Activated CD8-positive, alpha-beta T cell treated with anti-CD3 and anti-CD28 coated beads for 36 hours (primary cell): Measurements from ENCODE around the gene NRSN2. TPM values are rescaled to one million over a fixed set of nuclear protein-coding genes. Genes with fewer than 3 reads are reported as not detected.
"Not testable (repeated sequence)": the region's sequence is repeated elsewhere in the genome, so short reads cannot be mapped to it uniquely, and the experiment has no call there.

ENCODE experiments used
- ATAC-seq: fragments of 200-7000 bp; cut with Tn5 transposase; one replicate; pipeline ENCODE4 v1.10.0; 2021; ENCODE audit warnings: mild to moderate bottlenecking, moderate library complexity
- CTCF ChIA-PET: fragments of 350-600 bp; sonication (Branson Sonifier 250); formaldehyde crosslinking; loops from one replicate; lab custom pipeline; 2021; ENCODE audit warnings: antibody characterized with exemption; lab: Charles Lee
- POLR2A ChIA-PET: fragments of 350-600 bp; sonication (Branson Sonifier 250); formaldehyde crosslinking; loops from one replicate; lab custom pipeline; 2021; ENCODE audit warnings: antibody characterized with exemption; lab: Charles Lee
- DNase-seq: peaks from one replicate; pipeline ENCODE4 v3.0.0-alpha.2; 2020
- H3K27ac Mint-ChIP-seq: one replicate; pipeline ENCODE4 v1.8.0; 2021; ENCODE audit warnings: mild to moderate bottlenecking, mixed read lengths
- H3K27me3 Mint-ChIP-seq: one replicate; pipeline ENCODE4 v1.8.0; 2021; ENCODE audit warnings: mixed read lengths
- H3K36me3 Mint-ChIP-seq: one replicate; pipeline ENCODE4 v1.8.0; 2021; ENCODE audit warnings: low read depth, mixed read lengths
- H3K4me1 Mint-ChIP-seq: one replicate; pipeline ENCODE4 v1.8.0; 2021; ENCODE audit warnings: low read depth, mixed read lengths
- H3K4me3 Mint-ChIP-seq: one replicate; pipeline ENCODE4 v1.8.0; 2021; ENCODE audit warnings: mild to moderate bottlenecking, moderate library complexity, mixed read lengths
- H3K9me3 Mint-ChIP-seq: one replicate; pipeline ENCODE4 v1.8.0; 2021; ENCODE audit warnings: mixed read lengths
- intact Hi-C: fragments of 100-400 bp; cut with micrococcal nuclease; formaldehyde crosslinking; loops from one replicate; pipeline ENCODE4 v1.10.0; 2022
- total RNA-seq, 2 experiments: library from RNA; stranded (reverse); gene quantifications; one replicate each; pipeline ENCODE4 v1.2.3, GENCODE V29; 2021
- TF ChIP-seq, protein P1 (sequence below): fragments of 200-600 bp; IDR thresholded peaks from one replicate; pipeline ENCODE4 v1.8.0; 2022; ENCODE audit warnings: antibody characterized with exemption, mild to moderate bottlenecking

The NRSN2 gene
- total RNA-seq, 2 experiments from 2014 or later, result 8.0 to 8.7 TPM

DNA sequence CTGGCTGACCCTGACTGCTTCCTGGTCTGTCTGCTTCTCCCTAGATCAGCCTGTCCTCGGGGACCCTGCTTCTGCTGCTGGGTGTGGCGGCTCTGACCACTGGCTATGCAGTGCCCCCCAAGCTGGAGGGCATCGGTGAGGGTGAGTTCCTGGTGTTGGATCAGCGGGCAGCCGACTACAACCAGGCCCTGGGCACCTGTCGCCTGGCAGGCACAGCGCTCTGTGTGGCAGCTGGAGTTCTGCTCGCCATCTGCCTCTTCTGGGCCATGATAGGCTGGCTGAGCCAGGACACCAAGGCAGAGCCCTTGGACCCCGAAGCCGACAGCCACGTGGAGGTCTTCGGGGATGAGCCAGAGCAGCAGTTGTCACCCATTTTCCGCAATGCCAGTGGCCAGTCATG lies 6.3 kb downstream of the NRSN2 start:
- H3K36me3 Mint-ChIP-seq, result no peaks in the 10 kb centered on the region
- TF ChIP-seq, protein P1, sequence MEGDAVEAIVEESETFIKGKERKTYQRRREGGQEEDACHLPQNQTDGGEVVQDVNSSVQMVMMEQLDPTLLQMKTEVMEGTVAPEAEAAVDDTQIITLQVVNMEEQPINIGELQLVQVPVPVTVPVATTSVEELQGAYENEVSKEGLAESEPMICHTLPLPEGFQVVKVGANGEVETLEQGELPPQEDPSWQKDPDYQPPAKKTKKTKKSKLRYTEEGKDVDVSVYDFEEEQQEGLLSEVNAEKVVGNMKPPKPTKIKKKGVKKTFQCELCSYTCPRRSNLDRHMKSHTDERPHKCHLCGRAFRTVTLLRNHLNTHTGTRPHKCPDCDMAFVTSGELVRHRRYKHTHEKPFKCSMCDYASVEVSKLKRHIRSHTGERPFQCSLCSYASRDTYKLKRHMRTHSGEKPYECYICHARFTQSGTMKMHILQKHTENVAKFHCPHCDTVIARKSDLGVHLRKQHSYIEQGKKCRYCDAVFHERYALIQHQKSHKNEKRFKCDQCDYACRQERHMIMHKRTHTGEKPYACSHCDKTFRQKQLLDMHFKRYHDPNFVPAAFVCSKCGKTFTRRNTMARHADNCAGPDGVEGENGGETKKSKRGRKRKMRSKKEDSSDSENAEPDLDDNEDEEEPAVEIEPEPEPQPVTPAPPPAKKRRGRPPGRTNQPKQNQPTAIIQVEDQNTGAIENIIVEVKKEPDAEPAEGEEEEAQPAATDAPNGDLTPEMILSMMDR, result no peak
- H3K9me3 Mint-ChIP-seq, result no peaks in the 10 kb centered on the region
- H3K27me3 Mint-ChIP-seq, result no peaks in the 10 kb centered on the region
- H3K4me3 Mint-ChIP-seq, result no peak overlapping the region
- ATAC-seq, result no peak
- ChIA-PET POLR2A (no interaction called here), CTCF (interaction anchor here (0.9 to 4.6 kb wide), 15 partner anchors 9 to 293 kb away, joined by 3 to 16 read pairs (median 7); no protein-coding TSS in a partner anchor)
- intact Hi-C loops, result loop anchor here (5.0 kb wide), 1 partner anchor 294 kb away; no protein-coding TSS in a partner anchor
- no peak for DNase-seq
- peaks cover 5% of the 10 kb centered on the region for H3K4me1 Mint-ChIP-seq
- no peak overlapping the region for H3K27ac Mint-ChIP-seq

DNA sequence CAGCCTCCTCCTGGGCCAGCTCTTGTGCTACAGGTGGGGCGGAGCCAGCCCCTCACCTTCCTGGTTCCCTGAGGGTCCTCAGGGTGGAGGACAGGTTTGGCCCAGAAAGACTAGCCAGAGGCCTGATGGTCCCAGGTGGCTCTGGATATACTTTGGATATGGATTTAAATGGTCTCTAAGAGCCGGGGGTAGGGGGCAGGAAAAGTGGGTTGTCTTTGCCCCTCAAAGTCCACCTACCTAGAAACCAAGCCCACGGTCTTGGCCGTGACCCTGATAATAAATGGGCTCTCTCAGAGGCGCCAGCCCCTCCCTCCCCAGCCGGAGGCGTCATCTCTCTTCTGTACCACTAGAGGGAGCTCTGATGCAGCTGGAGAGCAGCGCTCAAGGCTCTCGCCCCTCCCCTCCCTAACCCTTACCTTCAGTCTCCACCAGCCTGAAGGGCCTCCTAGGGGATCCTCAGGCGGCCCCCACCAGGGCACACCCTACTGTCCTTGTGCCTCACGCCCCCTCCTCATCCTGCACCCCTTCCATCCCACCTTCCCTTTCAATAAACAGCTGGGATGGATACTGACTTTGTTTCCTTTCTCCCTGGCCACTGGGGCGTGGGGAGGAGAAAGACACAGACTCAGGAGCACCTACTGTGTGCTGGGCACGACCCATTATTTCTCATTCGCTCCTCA lies 7.5 kb downstream of the NRSN2 start:
- ChIA-PET CTCF (interaction anchor here (0.7 to 4.6 kb wide), 37 partner anchors 8 to 291 kb away, joined by 3 to 16 read pairs (median 6); no protein-coding TSS in a partner anchor), POLR2A (interaction anchor here (1.0 to 1.6 kb wide), 4 partner anchors 53 to 129 kb away, joined by 3 to 6 read pairs (median 4); no protein-coding TSS in a partner anchor)
- Mint-ChIP-seq H3K27me3 (peaks cover 2% of the 10 kb centered on the region), H3K4me3 (no peak overlapping the region), H3K27ac (no peak overlapping the region), H3K9me3 (no peaks in the 10 kb centered on the region), H3K4me1 (no peaks in the 10 kb centered on the region), H3K36me3 (no peaks in the 10 kb centered on the region)
- TF ChIP-seq, protein P1, result peak; percentile 92
- DNase-seq (peak; percentile 83), ATAC-seq (peak; percentile 100)
- intact Hi-C loops, result loop anchor here (1.0 to 5.0 kb wide), 2 partner anchors 125 to 293 kb away; no protein-coding TSS in a partner anchor

DNA sequence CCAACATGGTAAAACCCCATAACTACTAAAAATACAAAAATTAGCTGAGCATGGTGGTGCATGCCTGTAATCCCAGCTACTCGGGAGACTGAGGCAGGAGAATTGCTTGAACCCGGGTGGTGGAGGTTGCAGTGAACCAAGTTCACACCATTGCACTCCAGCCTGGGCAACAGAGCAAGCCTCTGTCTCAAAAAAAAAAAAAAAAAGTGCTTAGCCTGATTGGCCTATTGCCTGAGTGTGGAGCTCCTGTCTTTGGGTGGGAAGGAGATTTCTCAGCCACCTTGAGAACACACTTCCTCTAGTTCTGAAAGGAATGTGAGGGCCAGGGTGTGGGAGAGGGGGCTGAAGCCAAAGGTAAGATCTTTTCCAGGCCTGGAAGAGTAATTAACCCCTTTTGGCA lies 9.2 kb downstream of the NRSN2 start:
- intact Hi-C loops, ATAC-seq, H3K4me3 Mint-ChIP-seq, H3K27me3 Mint-ChIP-seq, DNase-seq, H3K27ac Mint-ChIP-seq, H3K36me3 Mint-ChIP-seq, H3K4me1 Mint-ChIP-seq, POLR2A ChIA-PET, H3K9me3 Mint-ChIP-seq: not testable (repeated sequence)
- CTCF ChIA-PET, result interaction anchor here (1.4 to 4.6 kb wide), 6 partner anchors 9 to 126 kb away, joined by 3 to 16 read pairs (median 7); no protein-coding TSS in a partner anchor

DNA sequence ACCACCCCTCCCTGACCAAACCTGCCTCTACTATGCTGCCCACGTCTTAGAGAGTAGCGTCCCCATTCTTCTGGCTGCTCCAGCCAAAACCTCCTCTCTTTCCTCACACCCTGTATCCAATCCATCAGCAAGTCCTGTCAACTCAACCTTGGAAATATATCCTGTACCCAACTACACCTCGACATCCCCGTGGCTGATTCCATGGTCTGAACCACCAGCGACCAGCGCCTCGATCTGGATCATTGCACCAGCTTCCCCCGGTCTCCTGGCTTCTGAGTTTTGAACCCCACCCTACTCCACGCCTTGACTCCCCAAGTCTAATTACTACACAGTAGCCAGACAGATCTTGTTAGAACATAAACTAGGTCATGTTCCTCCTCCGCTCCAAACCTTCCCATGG lies 9.8 kb downstream of the NRSN2 start:
- H3K27me3 Mint-ChIP-seq, result peaks cover 3% of the 10 kb centered on the region
- ChIA-PET POLR2A (no interaction called here), CTCF (no interaction called here)
- no peaks in the 10 kb centered on the region for H3K36me3 Mint-ChIP-seq
- no peak overlapping the region for H3K27ac Mint-ChIP-seq
- H3K4me3 Mint-ChIP-seq, result no peak overlapping the region
- no peaks in the 10 kb centered on the region for H3K9me3 Mint-ChIP-seq
- no peak for DNase-seq
- TF ChIP-seq, protein P1, result no peak
- intact Hi-C loops, result no loop called here
- ATAC-seq, result no peak
- no peaks in the 10 kb centered on the region for H3K4me1 Mint-ChIP-seq

DNA sequence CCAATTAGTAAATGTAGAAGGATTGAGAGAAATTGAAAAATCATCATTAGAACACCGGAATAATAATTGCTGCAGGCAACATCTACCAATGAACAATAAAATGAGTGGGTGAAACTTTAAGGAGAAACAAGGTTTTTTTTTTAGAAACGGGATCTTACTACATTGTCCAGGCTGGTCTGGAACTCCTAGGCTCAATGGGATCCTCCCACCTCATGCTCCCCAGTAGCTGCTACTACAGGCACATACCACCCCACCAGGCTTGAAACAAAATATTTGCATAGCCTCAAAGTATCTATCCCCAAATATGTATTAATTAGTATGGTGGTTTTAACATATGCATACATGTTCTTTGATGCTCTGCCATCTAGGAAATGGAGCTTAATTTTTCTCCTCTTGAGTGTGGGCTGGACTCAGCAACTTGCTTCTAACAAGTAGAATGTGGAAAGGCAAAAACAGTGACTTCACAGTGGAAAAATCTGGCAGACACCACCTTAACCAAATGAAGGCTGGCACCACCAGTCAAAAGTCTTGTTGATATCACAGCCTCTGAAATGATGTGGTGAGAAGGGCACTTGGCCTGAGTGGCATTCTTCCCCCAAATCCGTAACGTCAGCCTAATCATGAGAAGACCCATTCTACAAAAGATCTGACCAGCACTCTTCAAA lies 12.1 kb downstream of the NRSN2 start:
- intact Hi-C loops, result no loop called here
- Mint-ChIP-seq H3K27ac (no peak overlapping the region), H3K36me3 (no peaks in the 10 kb centered on the region), H3K9me3 (no peaks in the 10 kb centered on the region), H3K4me3 (no peak overlapping the region), H3K4me1 (peaks cover 13% of the 10 kb centered on the region), H3K27me3 (peaks cover 3% of the 10 kb centered on the region)
- ATAC-seq, result no peak
- POLR2A ChIA-PET, result no interaction called here
- CTCF ChIA-PET, result no interaction called here
- TF ChIP-seq, protein P1, result no peak
- DNase-seq, result no peak
